Measurements from ENCODE around the gene IQGAP3.
A peak's percentile ranks its signal among the peaks of the same experiment; 100 is the strongest.

Gene IQGAP3

DNA sequence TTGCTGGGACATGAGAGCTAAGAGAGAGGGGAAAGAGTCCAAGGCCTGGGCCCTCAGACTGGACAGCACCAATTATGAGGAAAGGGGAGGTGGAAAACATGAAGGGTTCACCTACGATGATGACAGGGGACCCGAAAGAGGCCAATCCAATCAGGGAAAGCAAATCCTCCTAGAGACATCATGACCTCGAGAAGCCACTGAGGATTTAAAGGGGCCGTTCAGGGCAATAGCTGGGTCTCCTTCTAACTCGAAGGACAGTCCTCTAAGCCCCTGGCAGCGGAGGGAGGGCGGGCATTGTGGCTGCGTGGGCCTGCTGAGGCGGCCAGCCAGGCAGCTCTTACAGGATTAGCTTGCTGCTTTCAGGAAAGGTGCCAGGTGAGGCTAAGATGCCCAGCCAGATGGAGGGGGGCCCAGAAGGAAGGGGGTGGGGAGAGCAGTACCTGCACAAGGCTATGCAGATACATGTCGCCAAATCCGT is 79.2 kb downstream of the IQGAP3 start:
- DNase-seq = peak; percentile 42

DNA sequence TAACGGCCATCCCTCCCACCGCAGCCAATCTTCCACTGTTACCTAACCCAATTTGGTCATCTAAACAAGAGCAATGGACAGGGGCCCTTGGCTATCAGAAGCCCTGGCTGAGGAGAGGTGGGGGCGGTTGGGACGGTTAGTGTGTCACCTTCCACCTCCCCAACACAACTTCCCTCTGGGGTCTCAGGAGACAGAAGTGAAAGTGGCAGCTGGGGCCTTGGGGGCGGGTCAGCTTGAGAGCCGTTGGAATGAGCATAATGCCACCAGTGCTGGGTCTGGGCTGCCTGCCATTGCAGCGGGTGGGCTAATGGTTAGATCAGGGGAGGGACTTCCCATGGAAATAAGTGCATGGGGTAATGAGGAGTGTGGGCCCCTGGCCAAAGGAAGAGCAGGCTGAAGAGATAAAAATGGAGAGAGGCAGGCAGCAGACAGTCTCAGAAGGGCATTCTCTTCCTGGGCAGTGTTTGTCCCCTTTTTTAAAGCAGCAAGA is 79.7 kb downstream of the IQGAP3 start:
- DNase-seq = peak; percentile 52

DNA sequence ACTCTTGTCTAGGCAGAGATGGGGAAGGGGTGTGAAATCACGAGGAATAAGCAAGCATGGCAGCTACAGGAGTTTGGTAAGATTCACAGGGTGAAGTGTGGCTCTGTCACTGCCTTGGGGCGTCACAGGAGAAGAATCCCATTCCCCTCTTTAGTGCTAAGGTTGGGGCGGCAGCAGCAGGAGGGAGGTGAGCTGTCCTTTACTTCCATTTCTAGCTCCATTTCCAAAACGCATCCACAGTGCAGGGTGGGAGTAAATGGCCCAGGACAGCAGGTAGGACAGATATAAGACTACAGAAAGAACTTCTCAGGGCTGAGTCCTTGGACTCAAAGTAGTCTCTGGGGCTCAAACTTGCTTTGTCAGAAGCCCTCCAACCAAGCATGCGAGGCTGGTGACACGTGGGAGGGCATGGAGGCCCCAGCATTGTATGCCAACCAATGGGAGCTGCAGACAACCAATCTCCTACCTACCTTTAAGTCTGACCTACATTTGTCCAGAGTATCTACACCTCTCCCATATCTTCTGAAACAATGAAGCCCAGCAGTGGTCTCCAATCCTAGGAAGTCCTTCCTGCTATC is 80.3 kb downstream of the IQGAP3 start:
- DNase-seq = no peak

DNA sequence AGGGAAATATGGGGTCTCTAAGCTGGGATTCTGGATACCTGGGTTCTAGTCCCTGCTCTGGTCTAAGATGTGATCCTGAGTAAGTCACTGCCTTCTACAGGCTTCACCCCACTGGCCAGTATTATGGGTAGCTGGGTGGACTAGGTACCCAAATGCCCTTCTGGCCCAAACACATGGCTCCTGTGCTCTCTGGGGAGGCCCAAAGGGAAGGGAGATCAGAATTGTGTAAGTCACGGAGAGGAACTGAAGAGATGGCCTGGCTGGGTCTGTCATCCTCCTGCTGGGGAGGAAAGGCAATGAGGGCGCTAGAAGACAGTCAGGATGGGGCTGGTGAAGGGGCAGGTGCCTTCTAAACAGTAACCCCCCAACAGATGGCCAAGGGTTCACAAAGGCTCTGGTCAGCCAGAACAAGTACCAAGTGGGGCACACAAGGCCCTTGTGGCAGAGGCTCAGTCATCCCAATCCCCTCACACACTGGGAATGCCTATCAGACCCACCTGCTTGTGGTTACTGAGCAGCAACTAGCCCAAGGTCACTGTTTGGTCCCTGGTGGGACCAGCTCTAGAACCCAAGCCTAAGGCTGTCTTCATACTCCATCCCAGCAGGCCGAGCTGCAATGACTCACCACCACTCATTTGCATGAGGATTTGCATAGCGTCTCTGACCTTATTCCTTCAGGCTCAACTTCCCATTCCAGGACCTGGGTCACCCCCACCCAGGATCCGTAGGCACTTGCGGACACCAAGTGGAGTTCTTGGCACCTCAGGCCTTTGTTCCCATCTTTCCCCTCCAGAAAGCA is 81.0 kb downstream of the IQGAP3 start:
- DNase-seq = no peak

DNA sequence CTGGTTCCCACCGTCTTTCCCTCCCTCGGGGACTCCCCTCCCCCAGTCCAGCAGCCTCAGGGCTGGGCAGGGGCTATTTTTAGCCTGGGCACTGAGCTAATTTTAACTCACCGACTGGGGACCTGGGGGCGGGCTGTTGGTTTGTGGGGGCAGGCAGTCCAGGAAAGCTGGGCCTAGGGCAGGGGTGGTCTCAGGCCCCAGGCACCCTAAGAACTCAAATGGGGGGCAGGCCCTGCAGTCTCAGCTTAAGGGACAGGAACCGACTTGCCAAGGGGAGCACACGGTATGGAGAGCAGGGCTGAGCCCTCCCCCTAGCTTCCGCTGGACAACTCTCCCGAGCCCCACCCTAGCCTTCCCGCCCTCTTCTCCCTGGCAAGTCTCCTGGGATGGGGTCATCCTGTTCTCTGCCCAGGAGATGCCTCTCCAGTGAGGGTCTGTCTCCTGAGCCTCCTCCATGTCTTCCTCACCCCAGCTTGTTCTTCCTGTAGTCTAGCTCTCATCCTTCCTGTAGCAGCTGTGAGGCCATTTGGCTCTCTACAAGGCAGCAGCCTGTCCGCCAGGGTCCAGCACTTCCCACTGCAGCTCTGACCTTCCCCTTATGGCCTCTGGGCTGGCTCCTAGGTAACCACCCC is 81.8 kb downstream of the IQGAP3 start:
- peak; percentile 64 for DNase-seq

DNA sequence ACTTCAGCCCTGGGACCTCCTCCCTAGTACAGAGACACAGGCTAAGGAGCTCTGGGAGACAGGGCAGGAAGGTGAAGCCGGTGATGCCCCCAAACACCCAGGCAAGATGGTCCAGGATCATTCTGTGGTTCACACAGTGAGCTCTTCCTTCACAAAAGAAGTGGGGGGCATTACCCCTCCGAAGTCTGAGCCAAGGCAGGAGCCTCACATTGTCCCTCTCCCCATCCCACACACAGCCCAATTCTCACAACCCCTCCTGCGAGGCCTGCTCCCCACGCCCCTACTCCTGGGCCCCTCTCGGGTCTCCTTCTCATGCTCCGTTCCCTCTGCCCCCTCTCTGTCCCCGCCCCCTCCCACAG is 82.5 kb downstream of the IQGAP3 start:
- DNase-seq = no peak

DNA sequence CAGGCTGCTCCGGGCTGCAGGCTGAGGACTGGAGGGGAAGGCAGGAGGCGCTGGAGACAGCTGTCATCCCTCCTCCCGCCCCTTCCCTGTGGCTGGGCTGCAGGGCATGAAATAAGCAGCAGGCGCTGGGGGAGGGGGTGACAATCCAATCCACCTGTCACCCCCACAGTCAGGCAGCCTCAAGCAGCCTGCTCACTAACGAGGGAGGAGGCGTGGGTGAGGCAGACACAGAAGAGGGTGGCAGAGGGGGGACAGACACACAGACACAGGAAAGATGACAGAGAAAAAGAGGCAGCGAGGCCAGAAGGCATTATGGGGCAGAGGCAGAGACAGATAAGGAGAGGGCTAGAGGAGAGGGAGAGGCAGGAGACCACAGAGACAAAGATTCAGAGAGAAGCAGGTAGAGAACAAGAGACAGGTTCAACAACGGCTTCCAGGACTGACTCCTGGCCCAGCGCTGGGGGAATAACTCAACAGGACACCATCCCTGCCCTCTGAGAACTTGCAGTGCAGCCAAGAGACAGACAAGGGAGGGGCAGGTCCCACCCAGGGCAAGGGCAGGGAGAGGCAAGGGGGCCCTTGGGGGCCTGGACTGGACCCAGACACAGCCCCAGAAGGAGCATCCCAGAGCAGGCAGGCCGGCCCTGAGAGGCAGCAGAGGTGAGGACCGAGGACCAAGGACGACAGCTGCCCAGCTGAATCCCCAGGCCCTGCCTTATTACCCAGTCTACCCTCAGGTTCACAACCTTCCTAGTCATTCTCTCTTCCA is 83.0 kb downstream of the IQGAP3 start:
- peak; percentile 96 for DNase-seq

DNA sequence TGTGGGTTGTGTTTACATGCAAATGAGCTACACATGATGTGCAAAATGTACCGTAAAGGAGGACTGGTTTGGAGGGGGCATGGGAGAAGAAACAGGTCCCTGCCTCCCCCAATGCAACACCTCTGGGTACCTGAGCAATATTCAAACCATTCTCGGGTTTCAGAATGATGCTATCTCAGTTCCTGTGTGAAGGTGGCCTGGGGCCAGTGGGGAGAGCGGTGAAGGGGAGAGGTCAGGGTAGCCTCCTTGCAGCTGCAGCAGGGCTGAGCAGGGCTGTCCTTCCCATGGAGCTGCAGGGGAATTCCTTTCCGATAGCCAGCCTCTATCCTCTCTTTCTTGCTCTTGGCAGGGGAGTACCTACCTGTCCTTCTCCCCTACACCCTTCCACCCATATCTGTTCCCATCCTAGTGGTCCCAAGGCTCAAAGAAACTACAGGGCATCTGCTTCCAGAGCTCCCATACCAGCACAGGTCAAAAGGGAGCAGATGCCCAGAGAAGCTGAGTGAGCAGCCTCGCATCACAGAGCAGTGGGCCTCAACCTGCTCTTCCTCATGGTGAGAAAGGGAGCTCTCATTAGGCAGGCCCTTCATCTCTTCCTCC is 83.7 kb downstream of the IQGAP3 start:
- peak; percentile 31 for DNase-seq

DNA sequence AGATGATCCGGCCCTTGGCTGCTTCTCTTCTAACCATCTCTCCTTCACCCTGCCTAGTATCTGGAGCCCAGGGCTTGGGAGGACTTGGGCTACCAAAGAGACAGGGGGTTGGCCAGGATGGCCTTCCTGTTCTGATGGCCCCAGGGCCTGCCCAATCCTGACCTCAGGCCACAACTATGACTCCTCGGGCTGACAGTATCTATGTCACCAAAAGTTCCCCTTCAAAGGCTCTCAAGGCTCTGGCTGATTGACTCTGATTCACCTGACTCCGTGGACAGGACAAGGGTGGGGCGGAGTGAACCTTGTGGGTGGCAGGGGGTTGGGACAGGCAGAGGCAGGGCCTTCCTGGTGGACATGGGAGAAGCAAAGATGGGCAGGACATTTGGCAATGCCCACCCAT is 84.5 kb downstream of the IQGAP3 start:
- no peak for DNase-seq

DNA sequence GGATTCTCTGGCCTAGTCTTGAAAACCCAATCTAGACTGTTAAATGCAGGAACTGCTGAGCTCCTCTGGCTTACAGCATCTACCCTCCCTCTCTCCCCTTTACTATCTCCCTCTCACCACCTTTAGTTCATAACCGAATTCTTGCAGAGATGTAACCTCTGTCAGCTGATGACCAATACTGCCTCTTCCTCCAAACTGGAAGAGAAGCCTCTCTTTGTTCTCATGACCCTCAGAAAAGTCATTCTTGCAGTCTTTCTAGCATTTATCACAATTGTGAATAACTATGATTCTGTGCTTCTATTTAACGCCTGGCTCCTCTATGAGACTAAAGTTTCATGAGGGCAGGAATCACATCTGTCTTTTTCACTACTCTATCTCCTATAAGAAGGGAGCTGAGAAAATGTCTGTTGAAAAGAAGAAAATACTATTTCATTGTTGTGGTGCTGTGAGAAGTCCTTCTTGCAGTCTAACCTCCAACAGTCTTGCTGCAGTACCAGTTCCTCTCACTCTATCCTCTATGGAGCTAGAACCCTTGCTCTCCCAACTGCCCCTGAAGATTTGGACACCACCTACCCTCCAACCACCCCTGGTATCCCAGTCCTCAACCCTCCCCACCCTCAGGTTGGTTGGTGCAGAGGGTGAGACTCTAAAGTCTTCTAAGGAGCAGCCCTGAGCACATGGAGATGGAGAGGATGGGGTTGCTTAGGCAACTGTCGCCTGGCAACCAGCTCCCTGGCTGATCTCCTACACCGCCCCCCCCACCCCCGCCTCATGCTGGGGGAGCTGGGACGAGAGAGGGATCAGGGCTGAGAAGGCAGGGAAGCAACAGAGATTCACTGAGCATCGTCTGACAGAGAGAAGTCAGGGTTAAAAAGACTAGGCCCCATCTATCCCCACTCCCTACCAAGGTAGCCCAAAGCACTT is 85.7 kb downstream of the IQGAP3 start:
- peak; percentile 60 for DNase-seq

DNA sequence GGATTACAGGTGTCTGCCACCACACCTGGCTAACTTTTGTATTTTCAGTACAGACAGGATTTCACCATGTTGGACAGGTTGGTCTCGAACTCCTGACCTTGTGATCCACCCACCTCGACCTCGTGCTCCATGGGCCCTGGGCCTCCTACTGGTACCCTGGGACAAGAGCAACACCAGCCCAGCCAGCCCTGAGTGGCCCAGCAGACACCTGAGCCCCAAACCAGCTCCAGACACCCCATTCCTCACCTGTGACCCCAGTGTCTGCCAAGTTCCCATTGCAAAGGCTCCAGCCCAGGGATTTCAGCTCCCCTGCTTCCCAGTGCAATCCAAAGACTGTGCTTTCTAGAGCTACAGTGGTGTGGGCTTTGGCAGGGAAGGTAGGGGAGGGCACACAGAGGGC is 86.4 kb downstream of the IQGAP3 start:
- DNase-seq = no peak

DNA sequence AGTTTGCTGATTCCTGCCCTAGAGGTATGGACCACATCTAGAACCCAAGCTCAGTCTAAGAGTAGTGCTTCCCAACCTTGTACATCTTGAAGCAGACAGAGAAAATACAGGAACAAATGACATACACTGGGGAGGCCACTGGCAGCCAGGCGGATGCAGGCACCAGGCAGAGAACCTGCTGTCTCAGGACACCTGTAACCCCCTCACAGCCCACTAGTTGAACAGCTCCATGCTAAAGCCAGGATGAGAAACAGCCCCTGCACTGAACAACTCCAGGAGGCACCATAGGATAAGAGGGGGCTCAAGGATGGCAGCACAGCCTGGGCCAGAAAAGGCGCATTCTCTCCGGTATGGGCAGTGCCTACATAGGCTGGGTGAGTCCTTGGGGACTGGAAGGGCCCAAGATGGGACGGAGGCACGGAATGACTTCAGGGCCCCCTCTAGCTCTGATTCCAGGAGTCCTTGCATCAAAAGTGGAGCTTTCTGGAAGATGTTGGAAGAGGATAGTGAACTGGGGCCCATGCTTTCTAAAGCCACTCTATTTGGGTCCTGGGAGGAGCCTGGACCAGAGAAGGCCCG is 87.8 kb downstream of the IQGAP3 start:
- no peak for DNase-seq

DNA sequence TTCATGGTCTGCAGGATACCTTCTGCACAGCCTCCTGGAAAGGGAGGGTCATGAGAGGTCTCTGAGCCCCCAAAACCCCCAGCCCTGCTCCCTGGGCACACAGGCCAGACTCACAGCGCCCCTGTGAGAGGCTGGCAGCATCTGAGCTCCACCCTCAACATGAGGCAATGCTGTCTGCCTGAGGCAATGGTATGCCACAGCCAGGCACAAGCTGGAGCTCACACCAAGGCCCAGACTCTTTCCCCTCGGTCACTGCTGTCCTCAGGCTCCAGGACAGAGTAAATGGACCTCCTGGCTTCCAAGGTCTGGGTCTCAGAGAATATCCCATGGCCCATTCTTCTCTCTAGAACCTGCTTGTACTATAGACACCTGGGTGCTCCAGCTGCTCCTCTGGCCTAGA is 89.0 kb downstream of the IQGAP3 start:
- no peak for DNase-seq

DNA sequence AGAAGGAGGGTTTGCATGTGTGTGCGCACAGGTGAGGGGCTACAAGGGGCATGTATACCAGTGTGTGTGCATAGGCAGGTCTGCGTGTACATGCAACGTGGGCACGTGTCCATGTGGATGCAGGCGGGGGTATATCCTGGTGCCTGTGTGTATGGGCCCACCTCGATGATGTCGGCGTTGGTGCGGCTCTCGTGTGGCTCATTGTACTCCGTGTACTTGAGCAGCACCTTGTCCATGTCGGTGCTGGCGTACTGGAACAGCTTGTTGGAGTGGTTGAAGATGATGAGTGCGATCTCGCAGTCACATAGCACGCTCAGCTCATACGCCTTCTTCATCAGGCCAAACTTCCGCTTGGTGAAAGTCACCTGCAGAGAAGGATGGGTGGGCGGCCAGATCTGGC is 90.1 kb downstream of the IQGAP3 start:
- no peak for DNase-seq

DNA sequence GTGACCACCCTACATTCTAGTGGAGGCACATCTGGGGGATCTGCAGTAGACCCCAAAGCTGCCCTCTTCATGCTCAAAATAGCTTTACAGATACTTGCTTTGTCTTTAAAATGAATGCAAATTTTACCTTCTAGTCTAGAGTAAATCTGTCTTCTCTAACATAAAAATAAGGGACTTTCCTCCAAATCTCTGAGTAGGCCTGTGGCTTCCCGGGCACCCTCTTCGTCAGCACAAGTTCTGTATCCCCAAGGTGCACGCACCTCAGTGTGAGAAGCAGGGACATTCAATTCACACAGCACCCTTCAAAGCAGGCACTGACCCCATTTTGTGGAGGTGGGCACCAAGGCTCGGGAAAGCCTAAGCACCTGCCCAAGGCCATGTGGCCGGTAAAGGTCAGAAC is 90.8 kb downstream of the IQGAP3 start:
- DNase-seq = no peak

DNA sequence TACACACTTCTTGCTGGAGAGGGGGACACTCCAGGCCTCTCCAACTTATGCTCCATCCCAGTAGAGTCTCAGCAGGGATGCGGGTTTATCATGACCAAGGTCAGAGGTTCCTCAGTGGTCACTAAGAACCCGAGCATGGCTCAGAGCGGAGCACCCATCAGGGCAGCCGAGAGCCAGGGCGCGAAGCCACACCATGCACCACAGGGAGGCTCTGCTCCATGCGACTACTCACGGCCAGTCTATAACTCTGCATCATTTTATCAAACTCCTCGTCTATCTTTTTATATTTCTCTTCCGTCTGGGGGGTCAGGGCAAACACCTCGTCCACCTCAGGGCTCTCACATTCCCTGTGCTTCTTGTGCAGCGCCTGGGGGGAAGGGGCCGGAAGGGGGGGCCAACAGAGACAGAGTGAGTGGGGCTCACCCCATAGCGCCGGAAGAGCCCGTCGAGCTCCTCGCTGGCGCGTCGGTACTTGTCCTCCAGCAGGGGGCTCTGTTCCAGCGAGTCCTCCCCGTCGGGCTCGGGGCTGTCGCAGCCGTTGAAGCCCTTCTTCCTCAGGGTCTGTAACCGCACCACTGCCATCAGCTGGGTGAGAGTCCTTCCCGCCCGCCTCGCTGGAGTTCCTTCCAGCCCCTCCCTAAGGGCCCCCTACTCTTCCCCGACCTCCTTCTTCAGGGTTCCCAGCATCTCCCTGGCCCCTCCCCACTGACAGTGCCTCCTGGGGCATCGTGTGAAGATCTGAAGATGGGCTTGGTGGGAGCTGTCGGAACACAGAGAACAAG is 91.8 kb downstream of the IQGAP3 start:
- peak; percentile 54 for DNase-seq

DNA sequence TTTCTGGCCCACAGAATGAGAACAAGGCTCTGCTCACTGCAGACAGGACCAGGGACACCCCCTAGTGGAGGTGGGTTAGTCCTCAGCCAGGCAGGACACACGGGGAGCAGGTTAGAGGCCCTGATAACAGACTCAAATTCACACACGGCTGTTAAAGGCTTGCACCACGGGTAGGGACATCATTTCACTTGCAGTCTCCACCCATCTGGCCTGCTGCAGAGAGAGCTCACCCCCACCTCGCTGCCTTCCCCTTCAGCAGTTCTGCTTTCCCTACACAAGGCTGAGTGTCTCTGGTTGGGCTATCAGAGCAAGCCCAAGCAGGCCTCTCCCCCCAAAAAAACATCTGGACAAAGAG is 92.4 kb downstream of the IQGAP3 start:
- DNase-seq = no peak

DNA sequence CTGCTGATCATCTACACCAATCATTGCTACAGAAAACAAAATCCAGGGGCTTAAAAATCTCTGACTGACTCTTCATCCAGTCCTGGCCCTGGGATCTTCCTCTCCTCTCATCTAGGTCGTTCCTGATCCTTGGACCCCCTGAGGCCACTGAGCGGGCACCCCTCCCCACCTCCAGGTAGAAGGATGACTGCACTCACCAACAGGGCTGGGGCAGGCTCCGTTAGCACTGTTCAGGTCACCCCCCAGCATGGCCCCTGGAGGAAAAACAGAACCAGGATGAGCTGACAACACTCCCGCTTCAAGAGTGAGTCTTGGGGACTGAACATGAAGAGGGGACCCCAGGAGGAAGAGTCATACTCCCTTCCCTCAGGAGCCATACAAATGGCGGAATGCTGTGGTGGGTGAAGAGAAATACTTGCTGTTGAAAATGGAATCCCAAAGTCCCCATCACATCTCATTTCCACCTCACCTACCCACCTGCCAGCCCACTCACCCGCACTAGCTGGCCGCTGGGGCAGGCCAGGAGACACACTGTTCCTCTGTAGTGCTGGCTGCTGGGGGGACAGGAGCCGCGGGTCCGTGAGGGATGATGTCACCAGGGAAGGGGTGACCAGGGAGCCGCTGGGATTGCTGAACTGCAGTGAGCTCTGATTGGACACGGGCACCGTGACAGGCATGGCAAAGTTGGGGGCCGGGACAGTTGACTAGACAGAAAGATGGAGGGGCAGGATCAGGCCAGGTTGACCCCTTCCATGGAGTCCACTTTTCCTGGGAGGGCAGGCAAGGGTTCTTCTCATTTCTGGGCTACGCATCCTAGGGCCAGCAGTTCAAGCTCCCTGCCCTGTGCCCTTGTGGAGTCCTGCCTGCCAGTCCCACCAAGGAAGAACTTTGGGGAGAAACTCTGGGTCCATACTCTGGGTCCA is 93.0 kb downstream of the IQGAP3 start:
- no peak for DNase-seq

DNA sequence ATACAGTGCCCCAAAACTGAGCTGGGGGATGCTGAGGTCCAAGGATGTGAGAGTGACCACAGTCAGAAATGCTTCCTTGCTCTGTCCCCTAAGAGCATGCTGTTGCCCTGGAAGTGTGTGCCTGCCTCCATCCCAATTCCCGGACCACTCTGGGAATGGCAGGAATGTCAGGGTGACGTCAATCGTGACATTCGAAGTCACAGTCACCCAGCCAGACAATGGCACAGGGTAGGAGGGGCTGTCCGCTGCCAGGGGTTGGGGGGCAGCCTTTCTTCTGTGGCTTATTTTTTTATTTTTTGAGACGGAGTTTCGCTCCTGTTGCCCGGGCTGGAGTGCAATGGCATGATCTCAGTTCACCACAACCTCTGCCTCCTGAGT is 94.1 kb downstream of the IQGAP3 start:
- DNase-seq = no peak

Data from NCI-H69 (cell line).